A673 (cell line): ENCODE measurements around the gene CUBN. TPM values are rescaled to one million over a fixed set of nuclear protein-coding genes. Genes with fewer than 3 reads are reported as not detected.

Source experiments
- BruUV-seq: library from RNA; stranded (reverse); fragments of 400-500 nt; replicated peaks from 2 replicates; lab custom pipeline; 2021; lab: Mats Ljungman, UMichigan
- CTCF ChIA-PET: fragments of 300-600 bp; sonication (Branson Sonifier 250); formaldehyde crosslinking; loops from one replicate; lab custom pipeline; 2022; ENCODE audit warnings: antibody characterized with exemption; lab: Charles Lee
- POLR2A ChIA-PET: fragments of 300-600 bp; sonication (Branson Sonifier 250); formaldehyde crosslinking; loops from one replicate; lab custom pipeline; 2022; ENCODE audit warnings: antibody characterized with exemption; ENCODE audit not compliant: low non-redundant PET; lab: Charles Lee
- DNase-seq: peaks from one replicate; pipeline ENCODE4 v3.0.0-alpha.2; 2015; ENCODE audit warnings: low spot score
- H3K27ac ChIP-seq: fragments of 200-600 bp; sonication (generic); 2 replicates; pipeline ENCODE4 v1.5.1; 2016; ENCODE audit warnings: mixed run types, low read depth, mild to moderate bottlenecking, mixed read lengths, antibody characterized with exemption, low read length; ENCODE audit not compliant: poor library complexity, severe bottlenecking
- H3K27me3 ChIP-seq: fragments of 200-600 bp; sonication (generic); replicated peaks from 2 replicates; pipeline ENCODE4 v1.6.1; 2017; ENCODE audit warnings: mixed run types, low read depth, mild to moderate bottlenecking, mixed read lengths, antibody characterized with exemption, low read length; ENCODE audit not compliant: insufficient read depth, poor library complexity
- H3K36me3 ChIP-seq: fragments of 200-600 bp; sonication (generic); 2 replicates; pipeline ENCODE4 v1.6.1; 2016; ENCODE audit warnings: mixed run types, mild to moderate bottlenecking, mixed read lengths, antibody characterized with exemption, low read length; ENCODE audit not compliant: insufficient read depth, poor library complexity, severe bottlenecking
- H3K4me1 ChIP-seq: fragments of 200-600 bp; sonication (generic); 2 replicates; pipeline ENCODE4 v1.6.1; 2017; ENCODE audit warnings: mixed run types, mild to moderate bottlenecking, mixed read lengths, antibody characterized with exemption, low read length; ENCODE audit not compliant: insufficient read depth, poor library complexity, severe bottlenecking
- H3K4me3 ChIP-seq: fragments of 200-600 bp; sonication (generic); 2 replicates; pipeline ENCODE4 v1.5.1; 2016; ENCODE audit warnings: low read depth, mixed run types, mild to moderate bottlenecking, mixed read lengths, low read length; ENCODE audit not compliant: poor library complexity, severe bottlenecking
- H3K9me3 ChIP-seq: fragments of 200-600 bp; sonication (generic); 2 replicates; pipeline ENCODE4 v1.6.1; 2016; ENCODE audit warnings: mixed run types, low read depth, mild to moderate bottlenecking, mixed read lengths, antibody characterized with exemption, low read length; ENCODE audit not compliant: poor library complexity, severe bottlenecking
- EZH2 ChIP-seq: fragments of 200-600 bp; sonication (generic); IDR thresholded peaks from 2 replicates; pipeline ENCODE4 v1.6.1; 2017; ENCODE audit warnings: borderline replicate concordance, low read depth, mild to moderate bottlenecking, mixed read lengths, antibody characterized with exemption, low read length; ENCODE audit not compliant: poor library complexity, severe bottlenecking
- intact Hi-C: fragments of 100-400 bp; cut with micrococcal nuclease; formaldehyde crosslinking; loops from one replicate; pipeline ENCODE4 v1.10.0; 2022; ENCODE audit not compliant: unreplicated experiment
- total RNA-seq: library from RNA; stranded (reverse); gene quantifications from 2 replicates; pipeline ENCODE4 v1.2.3, GENCODE V29; 2021
- TF ChIP-seq, protein P1 (sequence below): fragments of 300-800, 200-600 bp; sonication (generic); conservative IDR thresholded peaks from 2 replicates; pipeline ENCODE4 v1.5.1; 2017; ENCODE audit warnings: low read depth, mild to moderate bottlenecking, antibody characterized with exemption, low read length, moderate library complexity, mixed read lengths

Gene CUBN
- total RNA-seq, 1 experiment from 2014 or later, result 3.4 TPM

DNA sequence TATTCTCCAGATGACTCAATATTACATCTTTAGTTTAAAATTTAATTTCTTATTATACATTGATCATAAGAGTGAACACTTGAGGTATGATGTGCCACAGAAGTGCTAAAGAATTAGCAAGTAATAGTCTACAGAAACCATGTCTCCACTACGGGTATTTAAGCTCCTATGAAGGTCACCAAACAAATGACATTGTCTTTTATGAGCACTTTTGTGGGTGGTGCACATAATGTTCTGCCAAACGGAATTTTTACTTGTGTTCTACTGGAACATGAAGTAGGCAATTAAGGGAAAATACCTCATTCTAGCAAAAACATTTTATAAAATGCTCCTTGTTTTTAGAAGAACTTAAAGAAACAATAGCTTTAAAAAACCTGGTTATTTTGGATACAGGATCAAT lies 27.4 kb upstream of the CUBN start:
- no peak overlapping the region for H3K27ac ChIP-seq
- no TSS peak for BruUV-seq
- H3K27me3 ChIP-seq, result no peaks in the 10 kb centered on the region
- DNase-seq, result no peak
- intact Hi-C loops, result no loop called here
- ChIA-PET POLR2A (no interaction called here), CTCF (no interaction called here)
- no peak for TF ChIP-seq EZH2
- TF ChIP-seq, protein P1, sequence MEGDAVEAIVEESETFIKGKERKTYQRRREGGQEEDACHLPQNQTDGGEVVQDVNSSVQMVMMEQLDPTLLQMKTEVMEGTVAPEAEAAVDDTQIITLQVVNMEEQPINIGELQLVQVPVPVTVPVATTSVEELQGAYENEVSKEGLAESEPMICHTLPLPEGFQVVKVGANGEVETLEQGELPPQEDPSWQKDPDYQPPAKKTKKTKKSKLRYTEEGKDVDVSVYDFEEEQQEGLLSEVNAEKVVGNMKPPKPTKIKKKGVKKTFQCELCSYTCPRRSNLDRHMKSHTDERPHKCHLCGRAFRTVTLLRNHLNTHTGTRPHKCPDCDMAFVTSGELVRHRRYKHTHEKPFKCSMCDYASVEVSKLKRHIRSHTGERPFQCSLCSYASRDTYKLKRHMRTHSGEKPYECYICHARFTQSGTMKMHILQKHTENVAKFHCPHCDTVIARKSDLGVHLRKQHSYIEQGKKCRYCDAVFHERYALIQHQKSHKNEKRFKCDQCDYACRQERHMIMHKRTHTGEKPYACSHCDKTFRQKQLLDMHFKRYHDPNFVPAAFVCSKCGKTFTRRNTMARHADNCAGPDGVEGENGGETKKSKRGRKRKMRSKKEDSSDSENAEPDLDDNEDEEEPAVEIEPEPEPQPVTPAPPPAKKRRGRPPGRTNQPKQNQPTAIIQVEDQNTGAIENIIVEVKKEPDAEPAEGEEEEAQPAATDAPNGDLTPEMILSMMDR, result no peak
- H3K9me3 ChIP-seq, result no peaks in the 10 kb centered on the region
- no peaks in the 10 kb centered on the region for H3K36me3 ChIP-seq
- H3K4me3 ChIP-seq, result no peak overlapping the region
- no peaks in the 10 kb centered on the region for H3K4me1 ChIP-seq

DNA sequence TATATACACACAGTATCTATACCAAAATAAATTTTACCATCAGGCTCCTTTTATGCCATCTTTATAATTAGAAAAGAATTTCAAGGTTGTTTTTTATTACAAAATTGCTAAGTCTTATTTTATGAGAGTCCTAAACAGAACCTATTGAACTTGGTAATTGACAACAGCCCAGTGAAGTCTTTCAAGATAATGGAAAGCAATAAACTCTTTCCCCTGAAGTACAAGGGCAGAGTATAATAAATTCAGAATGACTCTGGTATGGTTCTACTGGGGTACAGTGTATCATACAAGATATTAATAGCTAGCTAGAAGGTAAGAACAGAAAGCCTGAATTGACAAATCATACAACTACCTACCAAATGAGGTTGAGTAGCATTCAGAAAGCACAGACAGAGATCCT lies 26.2 kb upstream of the CUBN start:
- BruUV-seq, result no TSS peak
- intact Hi-C loops, result no loop called here
- Histone ChIP-seq H3K9me3 (no peaks in the 10 kb centered on the region), H3K4me3 (no peak overlapping the region), H3K4me1 (no peaks in the 10 kb centered on the region), H3K36me3 (no peaks in the 10 kb centered on the region), H3K27me3 (no peaks in the 10 kb centered on the region), H3K27ac (no peak overlapping the region)
- POLR2A ChIA-PET, result no interaction called here
- no peak for TF ChIP-seq EZH2
- TF ChIP-seq, protein P1, result no peak
- CTCF ChIA-PET, result no interaction called here
- DNase-seq, result no peak

DNA sequence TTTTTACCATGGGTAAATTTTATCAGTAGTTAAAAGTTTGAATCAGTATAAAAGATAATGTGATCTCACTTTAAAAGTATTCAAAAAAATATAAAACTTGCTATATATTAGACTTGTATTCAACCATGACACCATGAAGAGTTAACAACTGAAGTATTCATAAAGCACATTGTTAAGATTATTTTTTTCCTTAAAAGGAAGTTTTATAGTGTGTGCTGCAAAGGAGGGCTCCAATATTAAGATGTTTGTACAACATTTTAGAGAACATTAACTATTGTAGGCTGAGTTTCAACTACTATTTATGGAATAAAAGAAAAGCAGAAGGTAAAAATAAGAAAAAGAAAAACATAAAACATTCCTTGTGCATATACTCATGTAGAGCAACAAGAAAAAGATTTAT lies 24.5 kb upstream of the CUBN start:
- ChIA-PET POLR2A (no interaction called here), CTCF (no interaction called here)
- Histone ChIP-seq H3K9me3 (no peaks in the 10 kb centered on the region), H3K27ac (no peak overlapping the region), H3K36me3 (no peaks in the 10 kb centered on the region), H3K27me3 (no peaks in the 10 kb centered on the region), H3K4me3 (no peak overlapping the region), H3K4me1 (no peaks in the 10 kb centered on the region)
- no peak for TF ChIP-seq EZH2
- TF ChIP-seq, protein P1, result no peak
- no TSS peak for BruUV-seq
- intact Hi-C loops, result no loop called here
- DNase-seq, result no peak
